ENCODE results near the gene AFAP1. TPM values are rescaled to one million over a fixed set of nuclear protein-coding genes. Genes with fewer than 3 reads are reported as not detected.

AFAP1 gene
- total and polyA plus RNA-seq, 2 of the 8 experiments (the other 6 are each of a cell fraction or from before 2014, with no cell fraction given), result 3.6 to 18.2 TPM

DNA sequence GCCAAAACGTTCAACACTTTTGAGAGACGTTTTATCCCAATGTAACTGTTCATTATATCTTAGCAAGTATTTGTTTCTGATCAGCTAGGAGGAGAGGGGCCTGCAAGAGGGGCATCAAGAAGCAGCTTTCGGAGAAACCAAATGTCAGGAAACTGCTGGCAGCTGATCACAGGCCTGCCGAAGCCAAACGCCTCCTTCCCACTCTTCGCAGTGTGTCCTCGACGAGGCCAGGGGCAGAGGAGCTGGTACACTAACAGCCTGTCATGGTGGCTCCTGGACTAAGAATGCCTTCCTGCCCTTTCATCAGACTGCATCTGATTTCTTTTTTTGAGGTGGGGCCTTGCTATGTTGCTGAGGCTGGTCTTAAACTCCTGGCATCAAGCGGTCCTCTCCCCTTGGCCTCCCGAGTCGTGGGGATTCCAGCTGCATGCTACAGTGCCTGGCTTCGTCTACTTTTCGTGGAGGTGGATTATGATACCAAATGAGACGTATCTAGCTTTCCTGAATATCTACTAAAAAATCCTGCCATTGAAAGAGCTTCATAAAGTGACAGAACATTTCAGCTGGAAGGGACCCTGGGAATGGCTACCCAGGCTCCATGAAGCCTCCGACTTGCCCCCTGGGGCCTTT, 134.8 kb downstream of the AFAP1 start (continued):
- TF ChIP-seq, protein P1, sequence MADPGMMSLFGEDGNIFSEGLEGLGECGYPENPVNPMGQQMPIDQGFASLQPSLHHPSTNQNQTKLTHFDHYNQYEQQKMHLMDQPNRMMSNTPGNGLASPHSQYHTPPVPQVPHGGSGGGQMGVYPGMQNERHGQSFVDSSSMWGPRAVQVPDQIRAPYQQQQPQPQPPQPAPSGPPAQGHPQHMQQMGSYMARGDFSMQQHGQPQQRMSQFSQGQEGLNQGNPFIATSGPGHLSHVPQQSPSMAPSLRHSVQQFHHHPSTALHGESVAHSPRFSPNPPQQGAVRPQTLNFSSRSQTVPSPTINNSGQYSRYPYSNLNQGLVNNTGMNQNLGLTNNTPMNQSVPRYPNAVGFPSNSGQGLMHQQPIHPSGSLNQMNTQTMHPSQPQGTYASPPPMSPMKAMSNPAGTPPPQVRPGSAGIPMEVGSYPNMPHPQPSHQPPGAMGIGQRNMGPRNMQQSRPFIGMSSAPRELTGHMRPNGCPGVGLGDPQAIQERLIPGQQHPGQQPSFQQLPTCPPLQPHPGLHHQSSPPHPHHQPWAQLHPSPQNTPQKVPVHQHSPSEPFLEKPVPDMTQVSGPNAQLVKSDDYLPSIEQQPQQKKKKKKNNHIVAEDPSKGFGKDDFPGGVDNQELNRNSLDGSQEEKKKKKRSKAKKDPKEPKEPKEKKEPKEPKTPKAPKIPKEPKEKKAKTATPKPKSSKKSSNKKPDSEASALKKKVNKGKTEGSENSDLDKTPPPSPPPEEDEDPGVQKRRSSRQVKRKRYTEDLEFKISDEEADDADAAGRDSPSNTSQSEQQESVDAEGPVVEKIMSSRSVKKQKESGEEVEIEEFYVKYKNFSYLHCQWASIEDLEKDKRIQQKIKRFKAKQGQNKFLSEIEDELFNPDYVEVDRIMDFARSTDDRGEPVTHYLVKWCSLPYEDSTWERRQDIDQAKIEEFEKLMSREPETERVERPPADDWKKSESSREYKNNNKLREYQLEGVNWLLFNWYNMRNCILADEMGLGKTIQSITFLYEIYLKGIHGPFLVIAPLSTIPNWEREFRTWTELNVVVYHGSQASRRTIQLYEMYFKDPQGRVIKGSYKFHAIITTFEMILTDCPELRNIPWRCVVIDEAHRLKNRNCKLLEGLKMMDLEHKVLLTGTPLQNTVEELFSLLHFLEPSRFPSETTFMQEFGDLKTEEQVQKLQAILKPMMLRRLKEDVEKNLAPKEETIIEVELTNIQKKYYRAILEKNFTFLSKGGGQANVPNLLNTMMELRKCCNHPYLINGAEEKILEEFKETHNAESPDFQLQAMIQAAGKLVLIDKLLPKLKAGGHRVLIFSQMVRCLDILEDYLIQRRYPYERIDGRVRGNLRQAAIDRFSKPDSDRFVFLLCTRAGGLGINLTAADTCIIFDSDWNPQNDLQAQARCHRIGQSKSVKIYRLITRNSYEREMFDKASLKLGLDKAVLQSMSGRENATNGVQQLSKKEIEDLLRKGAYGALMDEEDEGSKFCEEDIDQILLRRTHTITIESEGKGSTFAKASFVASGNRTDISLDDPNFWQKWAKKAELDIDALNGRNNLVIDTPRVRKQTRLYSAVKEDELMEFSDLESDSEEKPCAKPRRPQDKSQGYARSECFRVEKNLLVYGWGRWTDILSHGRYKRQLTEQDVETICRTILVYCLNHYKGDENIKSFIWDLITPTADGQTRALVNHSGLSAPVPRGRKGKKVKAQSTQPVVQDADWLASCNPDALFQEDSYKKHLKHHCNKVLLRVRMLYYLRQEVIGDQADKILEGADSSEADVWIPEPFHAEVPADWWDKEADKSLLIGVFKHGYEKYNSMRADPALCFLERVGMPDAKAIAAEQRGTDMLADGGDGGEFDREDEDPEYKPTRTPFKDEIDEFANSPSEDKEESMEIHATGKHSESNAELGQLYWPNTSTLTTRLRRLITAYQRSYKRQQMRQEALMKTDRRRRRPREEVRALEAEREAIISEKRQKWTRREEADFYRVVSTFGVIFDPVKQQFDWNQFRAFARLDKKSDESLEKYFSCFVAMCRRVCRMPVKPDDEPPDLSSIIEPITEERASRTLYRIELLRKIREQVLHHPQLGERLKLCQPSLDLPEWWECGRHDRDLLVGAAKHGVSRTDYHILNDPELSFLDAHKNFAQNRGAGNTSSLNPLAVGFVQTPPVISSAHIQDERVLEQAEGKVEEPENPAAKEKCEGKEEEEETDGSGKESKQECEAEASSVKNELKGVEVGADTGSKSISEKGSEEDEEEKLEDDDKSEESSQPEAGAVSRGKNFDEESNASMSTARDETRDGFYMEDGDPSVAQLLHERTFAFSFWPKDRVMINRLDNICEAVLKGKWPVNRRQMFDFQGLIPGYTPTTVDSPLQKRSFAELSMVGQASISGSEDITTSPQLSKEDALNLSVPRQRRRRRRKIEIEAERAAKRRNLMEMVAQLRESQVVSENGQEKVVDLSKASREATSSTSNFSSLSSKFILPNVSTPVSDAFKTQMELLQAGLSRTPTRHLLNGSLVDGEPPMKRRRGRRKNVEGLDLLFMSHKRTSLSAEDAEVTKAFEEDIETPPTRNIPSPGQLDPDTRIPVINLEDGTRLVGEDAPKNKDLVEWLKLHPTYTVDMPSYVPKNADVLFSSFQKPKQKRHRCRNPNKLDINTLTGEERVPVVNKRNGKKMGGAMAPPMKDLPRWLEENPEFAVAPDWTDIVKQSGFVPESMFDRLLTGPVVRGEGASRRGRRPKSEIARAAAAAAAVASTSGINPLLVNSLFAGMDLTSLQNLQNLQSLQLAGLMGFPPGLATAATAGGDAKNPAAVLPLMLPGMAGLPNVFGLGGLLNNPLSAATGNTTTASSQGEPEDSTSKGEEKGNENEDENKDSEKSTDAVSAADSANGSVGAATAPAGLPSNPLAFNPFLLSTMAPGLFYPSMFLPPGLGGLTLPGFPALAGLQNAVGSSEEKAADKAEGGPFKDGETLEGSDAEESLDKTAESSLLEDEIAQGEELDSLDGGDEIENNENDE (IDR thresholded peaks at IDR 0.05; ENCODE audit: insufficient replicate concordance, low read length), result no peak
- TF ChIP-seq, protein P2, sequence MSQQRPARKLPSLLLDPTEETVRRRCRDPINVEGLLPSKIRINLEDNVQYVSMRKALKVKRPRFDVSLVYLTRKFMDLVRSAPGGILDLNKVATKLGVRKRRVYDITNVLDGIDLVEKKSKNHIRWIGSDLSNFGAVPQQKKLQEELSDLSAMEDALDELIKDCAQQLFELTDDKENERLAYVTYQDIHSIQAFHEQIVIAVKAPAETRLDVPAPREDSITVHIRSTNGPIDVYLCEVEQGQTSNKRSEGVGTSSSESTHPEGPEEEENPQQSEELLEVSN (IDR thresholded peaks at IDR 0.05), result no peak
- no peak for TF ChIP-seq KDM5A (IDR thresholded peaks at IDR 0.05; ENCODE audit: low read length)
- TF ChIP-seq NANOG (IDR thresholded peaks at IDR 0.05; ENCODE audit: insufficient read depth, low read depth, low read length, poor library complexity, severe bottlenecking), result no peak
- TF ChIP-seq BRCA1 (IDR thresholded peaks at IDR 0.05; ENCODE audit: low read depth, low read length), result no peak
- TF ChIP-seq EGR1 (IDR thresholded peaks at IDR 0.05; ENCODE audit: borderline replicate concordance, low read depth, low read length), result no peak
- TF ChIP-seq GTF2F1 (IDR thresholded peaks at IDR 0.05; ENCODE audit: borderline replicate concordance, low read depth, low read length), result no peak
- no peak for TF ChIP-seq POLR2AphosphoS5 (IDR thresholded peaks at IDR 0.05; ENCODE audit: low read depth, low read length)
- no peak for TF ChIP-seq SP2 (IDR thresholded peaks at IDR 0.05; ENCODE audit: low read length)
- no peak for TF ChIP-seq SIX5 (IDR thresholded peaks at IDR 0.05; ENCODE audit: low read depth, low read length)
- TF ChIP-seq CEBPB (IDR thresholded peaks at IDR 0.05; ENCODE audit: low read depth, low read length), result no peak

All from H1 (cell line).